Astrocyte of the cerebellum (primary cell): ENCODE measurements around the gene TAF15.

ENCODE experiments used
- DNase-seq: peaks from one replicate; pipeline ENCODE4 v3.0.0-alpha.2; 2011; ENCODE audit warnings: low read depth
- H3K4me3 ChIP-seq: 2 replicates; pipeline ENCODE4 v1.5.1; 2011; ENCODE audit warnings: mild to moderate bottlenecking, low read depth, low read length, moderate library complexity
- in situ Hi-C: cut with HindIII; loops from 2 replicates; pipeline ENCODE4 v1.10.0; 2017; ENCODE audit warnings: low sequenced_read_pairs
- TF ChIP-seq, protein P1 (sequence below): IDR thresholded peaks from 2 replicates; pipeline ENCODE4 v1.5.1; 2012; ENCODE audit warnings: low read length, low read depth, moderate library complexity, mild to moderate bottlenecking; ENCODE audit errors: missing control alignments

Gene TAF15

GRCh38 chr17:35808962-35809854 lies at the start of gene TAF15:
Gene TAF15 (plus strand): TSS chr17:35809484. CDS start chr17:35809570, 86 bp downstream.
- H3K4me3 ChIP-seq: peak within 1 kb of the TSS; percentile 95
- peak; percentile 96 for DNase-seq
- in situ Hi-C loops: no loop called here
- TF ChIP-seq, protein P1, sequence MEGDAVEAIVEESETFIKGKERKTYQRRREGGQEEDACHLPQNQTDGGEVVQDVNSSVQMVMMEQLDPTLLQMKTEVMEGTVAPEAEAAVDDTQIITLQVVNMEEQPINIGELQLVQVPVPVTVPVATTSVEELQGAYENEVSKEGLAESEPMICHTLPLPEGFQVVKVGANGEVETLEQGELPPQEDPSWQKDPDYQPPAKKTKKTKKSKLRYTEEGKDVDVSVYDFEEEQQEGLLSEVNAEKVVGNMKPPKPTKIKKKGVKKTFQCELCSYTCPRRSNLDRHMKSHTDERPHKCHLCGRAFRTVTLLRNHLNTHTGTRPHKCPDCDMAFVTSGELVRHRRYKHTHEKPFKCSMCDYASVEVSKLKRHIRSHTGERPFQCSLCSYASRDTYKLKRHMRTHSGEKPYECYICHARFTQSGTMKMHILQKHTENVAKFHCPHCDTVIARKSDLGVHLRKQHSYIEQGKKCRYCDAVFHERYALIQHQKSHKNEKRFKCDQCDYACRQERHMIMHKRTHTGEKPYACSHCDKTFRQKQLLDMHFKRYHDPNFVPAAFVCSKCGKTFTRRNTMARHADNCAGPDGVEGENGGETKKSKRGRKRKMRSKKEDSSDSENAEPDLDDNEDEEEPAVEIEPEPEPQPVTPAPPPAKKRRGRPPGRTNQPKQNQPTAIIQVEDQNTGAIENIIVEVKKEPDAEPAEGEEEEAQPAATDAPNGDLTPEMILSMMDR: peak; percentile 80

GRCh38 chr17:35760587-35760986 lies 48.7 kb upstream of the TAF15 start, which contains the start of gene C17orf50:
Gene C17orf50 (plus strand): TSS chr17:35760887. CDS start chr17:35760942, 55 bp downstream.
- TF ChIP-seq, protein P1: no peak
- in situ Hi-C loops: no loop called here
- no peak for DNase-seq

GRCh38 chr17:35761601-35762000 lies 47.7 kb upstream of the TAF15 start:
- DNase-seq: no peak

More at GRCh38 chr17:35760587-35760986, 48.7 kb upstream of the TAF15 start, which contains the start of gene C17orf50:
- H3K4me3 ChIP-seq: no peak within 1 kb of the TSS

DNA sequence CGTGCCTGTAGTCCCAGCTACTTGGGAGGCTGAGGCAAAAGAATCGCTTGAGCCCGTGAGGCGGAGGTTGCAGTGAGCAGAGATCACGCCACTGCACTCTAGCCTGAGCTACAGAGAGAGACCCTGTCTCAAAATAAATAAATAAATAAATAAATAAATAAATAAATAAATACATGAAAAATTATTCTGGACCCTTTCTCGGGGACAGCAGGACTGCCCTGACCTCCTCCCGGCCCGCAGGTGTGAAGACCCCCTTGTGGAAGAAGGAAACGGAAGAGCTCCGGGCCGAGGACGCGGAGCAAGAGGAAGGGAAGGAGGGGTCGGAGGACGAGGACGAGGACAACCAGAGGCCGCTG lies 45.5 kb upstream of the TAF15 start:
- in situ Hi-C loops: no loop called here
- TF ChIP-seq, protein P1: no peak
- H3K4me3 ChIP-seq: peak overlapping the region; percentile 39
- no peak for DNase-seq

More at GRCh38 chr17:35761601-35762000, 47.7 kb upstream of the TAF15 start:
- in situ Hi-C loops: no loop called here
- TF ChIP-seq, protein P1: no peak
- no peak overlapping the region for H3K4me3 ChIP-seq

DNA sequence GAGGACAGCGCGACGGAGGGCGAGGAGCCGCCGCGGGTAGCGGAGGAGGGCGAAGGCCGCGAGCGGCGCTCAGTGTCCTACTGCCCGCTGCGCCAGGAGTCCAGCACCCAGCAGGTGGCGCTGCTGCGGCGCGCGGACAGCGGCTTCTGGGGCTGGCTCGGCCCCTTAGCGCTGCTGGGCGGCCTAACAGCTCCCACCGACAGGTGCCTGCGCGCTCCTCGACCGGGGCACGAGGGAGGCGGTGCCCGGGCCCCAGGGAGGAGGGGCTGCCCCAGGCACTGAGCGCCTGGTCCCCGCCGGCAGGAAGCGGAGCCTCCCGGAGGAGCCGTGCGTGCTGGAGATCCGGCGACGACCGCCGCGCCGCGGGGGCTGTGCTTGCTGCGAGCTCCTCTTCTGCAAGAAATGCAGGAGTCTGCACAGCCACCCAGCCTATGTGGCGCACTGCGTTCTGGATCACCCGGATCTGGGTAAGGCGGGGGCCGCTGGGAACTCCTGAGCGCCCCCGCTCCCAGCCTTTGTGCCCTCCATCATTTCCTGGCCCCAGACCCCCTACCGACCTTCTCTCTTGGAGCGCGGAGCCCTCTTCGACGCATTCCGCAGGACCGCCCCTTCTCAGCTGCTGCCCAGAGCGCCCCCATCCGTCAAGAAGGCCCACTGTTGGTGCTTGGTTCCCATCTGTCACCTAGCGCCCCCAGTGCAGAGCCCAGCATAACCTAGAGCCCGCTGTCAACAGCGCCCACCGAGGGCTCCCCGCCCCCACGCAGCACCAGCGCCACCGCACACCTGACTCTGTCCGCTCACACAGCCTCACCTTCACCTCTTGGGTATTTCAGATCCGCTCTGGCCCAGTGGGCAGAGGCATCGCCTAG lies 44.9 kb upstream of the TAF15 start:
- peak; percentile 55 for DNase-seq
- peak overlapping the region; percentile 39 for H3K4me3 ChIP-seq
- in situ Hi-C loops: no loop called here
- TF ChIP-seq, protein P1: peak; percentile 89

DNA sequence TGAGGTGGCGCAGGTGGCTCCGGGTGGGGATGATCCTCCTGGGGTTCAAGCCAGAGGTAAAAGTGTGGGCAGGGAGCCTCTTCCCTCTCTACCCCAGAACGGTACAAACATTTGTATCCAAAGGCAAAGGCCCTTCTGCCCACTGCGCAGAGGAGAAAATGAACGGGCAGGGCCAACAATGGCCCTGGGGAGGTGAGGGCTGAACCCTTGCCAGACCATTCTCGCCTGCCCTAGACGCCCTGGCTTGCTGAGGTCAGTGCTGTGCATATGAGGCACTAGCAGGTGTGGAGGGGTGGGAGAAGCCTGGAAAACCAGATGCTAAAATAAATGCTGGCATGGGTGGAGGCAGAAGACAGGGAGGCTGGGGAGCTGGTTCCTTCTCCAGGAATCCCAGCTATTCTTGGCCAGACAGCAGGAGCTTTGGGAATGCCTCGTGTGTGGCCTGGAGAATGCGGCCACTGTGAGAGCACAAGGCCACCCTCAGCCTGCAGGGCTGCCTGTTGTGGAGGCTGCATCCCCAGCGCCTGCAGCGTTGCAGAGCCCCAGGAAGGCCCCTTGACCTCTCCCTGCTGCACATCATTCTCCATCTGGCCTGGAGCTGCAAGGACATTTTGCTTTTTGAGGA lies 44.1 kb upstream of the TAF15 start:
- in situ Hi-C loops: no loop called here
- no peak overlapping the region for H3K4me3 ChIP-seq
- TF ChIP-seq, protein P1: no peak
- no peak for DNase-seq
